SKM-1 (cell line): ENCODE measurements around the gene TSGA10IP.

ENCODE experiments used
- DNase-seq: peaks from one replicate; lab custom pipeline; 2025; ENCODE audit not compliant: unreplicated experiment; lab: John Stamatoyannopoulos, UW

Gene TSGA10IP

GRCh38 chr11:66003291-66003690, 58.0 kb downstream of the TSGA10IP start:
- DNase-seq, result no peak

- no peak for DNase-seq
Measured at GRCh38 chr11:66004186-66004585, 58.9 kb downstream of the TSGA10IP start.

GRCh38 chr11:66006134-66006890, 61.0 kb downstream of the TSGA10IP start:
- no peak for DNase-seq

DNA sequence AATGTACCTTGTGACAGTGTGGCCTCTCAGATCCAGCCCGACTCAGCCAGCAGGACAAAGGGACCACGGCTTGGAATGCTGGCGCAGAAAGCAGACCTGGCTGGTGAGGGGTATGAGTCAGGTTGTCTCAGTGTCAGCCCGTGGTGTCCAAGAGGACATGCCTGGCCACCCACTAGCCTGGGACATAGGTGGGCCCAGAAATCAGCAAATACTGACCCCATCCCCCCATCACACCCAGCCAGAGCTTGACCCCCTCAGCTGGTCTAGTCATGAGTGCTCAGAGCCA, 61.6 kb downstream of the TSGA10IP start:
- no peak for DNase-seq

- no peak for DNase-seq
Measured at GRCh38 chr11:66007201-66007634, 61.9 kb downstream of the TSGA10IP start.

DNA sequence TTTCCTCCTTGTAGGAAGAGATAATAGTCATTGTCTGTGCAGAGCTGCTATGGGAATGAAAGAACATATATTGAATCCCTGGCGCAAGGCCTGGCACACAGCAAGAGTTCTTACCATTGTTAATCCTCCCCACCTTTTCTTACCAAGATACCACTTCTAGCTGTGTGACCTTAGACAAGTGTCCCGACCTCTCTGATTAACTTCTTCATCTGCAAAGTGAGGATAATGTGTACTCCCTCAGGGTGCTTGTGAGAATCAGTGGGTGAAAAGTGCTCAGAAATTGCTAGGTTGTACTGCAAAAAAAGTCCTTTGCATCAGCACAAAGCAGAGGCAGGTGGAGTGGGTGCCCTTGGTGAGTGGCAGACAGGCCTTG, 62.8 kb downstream of the TSGA10IP start:
- no peak for DNase-seq

GRCh38 chr11:66008468-66009101, 63.3 kb downstream of the TSGA10IP start:
- no peak for DNase-seq
